Stimulated activated CD8-positive, alpha-beta memory T cell treated with anti-CD3 and anti-CD28 coated beads, Interleukin-4, amount 100 ng/mL, for 48 hours (primary cell): ENCODE data around the gene REELD1.

ENCODE experiments used
- DNase-seq: peaks from one replicate; pipeline ENCODE4 v3.0.0-alpha.2; 2020

REELD1 gene

DNA sequence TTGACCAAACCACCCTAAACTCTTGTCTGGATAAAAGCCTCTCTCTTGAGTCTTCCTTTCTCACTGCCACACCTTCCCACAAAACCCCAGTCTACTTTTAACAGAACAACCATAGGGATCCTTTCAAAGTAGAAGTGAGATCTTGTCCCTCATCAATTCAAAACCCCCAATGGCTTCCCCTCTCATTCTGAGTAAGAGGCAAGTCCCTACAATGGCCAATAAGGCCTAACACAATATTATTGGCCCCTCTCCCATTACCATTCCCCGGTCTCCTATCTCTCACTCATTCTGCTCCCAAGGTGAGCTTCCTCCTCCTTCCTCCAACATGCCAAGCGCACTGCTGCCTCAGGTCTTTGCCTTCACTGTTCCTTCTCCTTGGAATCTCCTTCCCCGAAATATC is 57.1 kb downstream of the REELD1 start:
- no peak for DNase-seq

DNA sequence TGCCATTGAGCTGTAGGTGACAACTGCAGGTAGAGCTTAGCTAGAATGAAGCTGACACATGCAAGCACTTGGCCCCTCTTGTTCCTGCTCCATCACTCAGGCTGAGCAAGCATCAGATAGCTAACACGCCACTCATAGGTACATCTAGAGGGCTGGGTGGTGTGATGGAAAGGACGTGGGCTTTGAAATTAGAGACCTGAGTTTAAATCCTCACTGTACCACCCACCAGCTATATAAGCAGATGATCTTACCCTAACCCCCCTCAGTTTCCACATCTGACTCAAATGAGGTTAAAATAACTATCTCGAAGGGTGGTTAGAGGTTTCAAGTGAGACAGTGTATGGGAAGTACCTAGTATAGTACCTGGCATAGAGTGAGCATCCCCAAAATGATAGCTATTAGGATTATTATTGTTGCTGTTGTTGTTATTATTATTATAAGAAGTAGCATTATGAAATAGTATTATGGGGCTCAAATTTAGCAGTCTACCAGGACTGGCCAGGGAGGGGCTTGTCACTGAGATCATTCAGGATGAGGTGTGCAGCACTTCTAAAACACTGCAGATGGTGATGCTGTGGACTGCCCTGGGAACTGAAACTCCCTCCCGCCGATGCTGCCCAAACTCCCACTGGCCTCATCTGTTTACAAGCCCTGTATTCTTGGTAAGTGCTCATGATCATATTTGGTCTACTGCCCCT is 59.0 kb downstream of the REELD1 start:
- peak; percentile 32 for DNase-seq

DNA sequence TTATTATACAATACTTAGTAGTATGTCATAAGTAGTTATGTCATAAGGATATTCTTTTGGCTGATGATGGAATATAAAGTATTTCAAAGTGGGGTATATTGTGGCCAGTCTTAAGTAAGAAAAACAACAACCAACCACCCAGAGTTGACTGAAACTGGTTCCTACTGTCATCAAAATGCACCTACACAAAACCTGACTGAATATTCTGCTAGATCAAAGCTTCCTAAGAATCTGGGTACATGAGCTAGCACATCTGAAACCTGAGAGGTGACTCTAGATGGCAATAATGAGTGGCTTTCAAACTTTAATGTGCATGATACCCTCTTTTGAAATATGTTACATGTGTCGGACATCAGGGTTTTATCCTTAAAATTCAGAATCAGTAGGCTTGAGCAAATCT is 60.4 kb downstream of the REELD1 start:
- no peak for DNase-seq

DNA sequence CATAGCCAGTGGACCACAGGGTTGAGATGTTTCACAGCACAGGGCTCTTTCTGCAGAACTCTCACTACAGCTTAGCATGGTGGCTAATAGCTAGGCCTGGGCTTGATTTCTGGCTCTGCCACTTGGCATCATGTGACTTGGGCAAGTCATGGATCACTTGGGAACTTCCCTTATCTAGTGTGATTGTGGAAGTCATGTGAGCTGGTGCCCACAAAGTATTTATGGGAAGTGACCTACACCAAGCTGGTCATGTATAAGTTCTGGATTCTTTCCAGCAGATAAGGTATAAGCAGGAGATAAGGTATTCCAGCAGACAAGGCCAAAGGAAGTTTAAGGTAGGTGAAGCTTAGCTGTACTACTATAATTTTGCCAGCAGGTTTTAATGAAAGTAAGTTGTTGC is 61.0 kb downstream of the REELD1 start:
- no peak for DNase-seq

DNA sequence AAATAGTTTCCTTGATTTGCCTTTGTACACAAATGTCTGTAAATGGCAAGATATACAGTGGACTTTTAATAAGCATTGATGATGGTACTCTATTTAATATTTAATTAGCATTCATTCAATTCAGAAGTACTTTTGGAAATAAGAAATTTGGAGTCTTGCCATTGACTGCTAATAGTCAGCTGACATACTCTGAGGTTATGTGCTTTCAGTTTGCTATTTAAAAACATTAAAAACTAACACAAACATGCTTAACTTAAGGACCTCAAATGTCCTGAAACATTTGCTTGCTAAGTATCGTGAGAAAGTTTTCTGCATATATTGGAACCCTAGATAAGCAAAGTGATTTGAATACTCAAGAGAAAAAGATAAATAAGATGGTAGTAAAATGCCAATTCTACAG is 64.6 kb downstream of the REELD1 start:
- no peak for DNase-seq
